ENCODE measurements around the gene MOB3B. TPM values are rescaled to one million over a fixed set of nuclear protein-coding genes. Genes with fewer than 3 reads are reported as not detected.

Gene MOB3B
- polyA plus RNA-seq, 1 of the 3 experiments (the other 2 are of a cell fraction) = 0.90 TPM

- TF ChIP-seq, protein P1, sequence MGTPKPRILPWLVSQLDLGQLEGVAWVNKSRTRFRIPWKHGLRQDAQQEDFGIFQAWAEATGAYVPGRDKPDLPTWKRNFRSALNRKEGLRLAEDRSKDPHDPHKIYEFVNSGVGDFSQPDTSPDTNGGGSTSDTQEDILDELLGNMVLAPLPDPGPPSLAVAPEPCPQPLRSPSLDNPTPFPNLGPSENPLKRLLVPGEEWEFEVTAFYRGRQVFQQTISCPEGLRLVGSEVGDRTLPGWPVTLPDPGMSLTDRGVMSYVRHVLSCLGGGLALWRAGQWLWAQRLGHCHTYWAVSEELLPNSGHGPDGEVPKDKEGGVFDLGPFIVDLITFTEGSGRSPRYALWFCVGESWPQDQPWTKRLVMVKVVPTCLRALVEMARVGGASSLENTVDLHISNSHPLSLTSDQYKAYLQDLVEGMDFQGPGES (IDR thresholded peaks at IDR 0.05; ENCODE audit: low read depth, low read length) = no peak
- TF ChIP-seq, protein P2, sequence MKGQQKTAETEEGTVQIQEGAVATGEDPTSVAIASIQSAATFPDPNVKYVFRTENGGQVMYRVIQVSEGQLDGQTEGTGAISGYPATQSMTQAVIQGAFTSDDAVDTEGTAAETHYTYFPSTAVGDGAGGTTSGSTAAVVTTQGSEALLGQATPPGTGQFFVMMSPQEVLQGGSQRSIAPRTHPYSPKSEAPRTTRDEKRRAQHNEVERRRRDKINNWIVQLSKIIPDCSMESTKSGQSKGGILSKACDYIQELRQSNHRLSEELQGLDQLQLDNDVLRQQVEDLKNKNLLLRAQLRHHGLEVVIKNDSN (IDR thresholded peaks at IDR 0.05; ENCODE audit: borderline replicate concordance, low read depth) = no peak
- TF ChIP-seq CHD2 (IDR thresholded peaks at IDR 0.05; ENCODE audit: low read length, partially characterized antibody) (no peak), EZH2phosphoT487 (IDR thresholded peaks at IDR 0.05; ENCODE audit: borderline replicate concordance, low read depth) (no peak), GATA2 (CRISPR knock-in tag; IDR thresholded peaks at IDR 0.05) (no peak), TCF12 (IDR thresholded peaks at IDR 0.05) (peak; percentile 95), SMC3 (IDR thresholded peaks at IDR 0.05; ENCODE audit: low read depth, low read length) (no peak)
- TF ChIP-seq, protein P3, sequence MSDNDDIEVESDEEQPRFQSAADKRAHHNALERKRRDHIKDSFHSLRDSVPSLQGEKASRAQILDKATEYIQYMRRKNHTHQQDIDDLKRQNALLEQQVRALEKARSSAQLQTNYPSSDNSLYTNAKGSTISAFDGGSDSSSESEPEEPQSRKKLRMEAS (IDR thresholded peaks at IDR 0.05; ENCODE audit: low read depth) = peak; percentile 63; the same call in 1 of the 2 replicates
- TF ChIP-seq, protein P4, sequence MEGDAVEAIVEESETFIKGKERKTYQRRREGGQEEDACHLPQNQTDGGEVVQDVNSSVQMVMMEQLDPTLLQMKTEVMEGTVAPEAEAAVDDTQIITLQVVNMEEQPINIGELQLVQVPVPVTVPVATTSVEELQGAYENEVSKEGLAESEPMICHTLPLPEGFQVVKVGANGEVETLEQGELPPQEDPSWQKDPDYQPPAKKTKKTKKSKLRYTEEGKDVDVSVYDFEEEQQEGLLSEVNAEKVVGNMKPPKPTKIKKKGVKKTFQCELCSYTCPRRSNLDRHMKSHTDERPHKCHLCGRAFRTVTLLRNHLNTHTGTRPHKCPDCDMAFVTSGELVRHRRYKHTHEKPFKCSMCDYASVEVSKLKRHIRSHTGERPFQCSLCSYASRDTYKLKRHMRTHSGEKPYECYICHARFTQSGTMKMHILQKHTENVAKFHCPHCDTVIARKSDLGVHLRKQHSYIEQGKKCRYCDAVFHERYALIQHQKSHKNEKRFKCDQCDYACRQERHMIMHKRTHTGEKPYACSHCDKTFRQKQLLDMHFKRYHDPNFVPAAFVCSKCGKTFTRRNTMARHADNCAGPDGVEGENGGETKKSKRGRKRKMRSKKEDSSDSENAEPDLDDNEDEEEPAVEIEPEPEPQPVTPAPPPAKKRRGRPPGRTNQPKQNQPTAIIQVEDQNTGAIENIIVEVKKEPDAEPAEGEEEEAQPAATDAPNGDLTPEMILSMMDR (IDR thresholded peaks at IDR 0.05) = no peak
These were observed 102.4 kb downstream of the MOB3B start (continued) for GRCh38 chr9:27427272-27427643.

DNA sequence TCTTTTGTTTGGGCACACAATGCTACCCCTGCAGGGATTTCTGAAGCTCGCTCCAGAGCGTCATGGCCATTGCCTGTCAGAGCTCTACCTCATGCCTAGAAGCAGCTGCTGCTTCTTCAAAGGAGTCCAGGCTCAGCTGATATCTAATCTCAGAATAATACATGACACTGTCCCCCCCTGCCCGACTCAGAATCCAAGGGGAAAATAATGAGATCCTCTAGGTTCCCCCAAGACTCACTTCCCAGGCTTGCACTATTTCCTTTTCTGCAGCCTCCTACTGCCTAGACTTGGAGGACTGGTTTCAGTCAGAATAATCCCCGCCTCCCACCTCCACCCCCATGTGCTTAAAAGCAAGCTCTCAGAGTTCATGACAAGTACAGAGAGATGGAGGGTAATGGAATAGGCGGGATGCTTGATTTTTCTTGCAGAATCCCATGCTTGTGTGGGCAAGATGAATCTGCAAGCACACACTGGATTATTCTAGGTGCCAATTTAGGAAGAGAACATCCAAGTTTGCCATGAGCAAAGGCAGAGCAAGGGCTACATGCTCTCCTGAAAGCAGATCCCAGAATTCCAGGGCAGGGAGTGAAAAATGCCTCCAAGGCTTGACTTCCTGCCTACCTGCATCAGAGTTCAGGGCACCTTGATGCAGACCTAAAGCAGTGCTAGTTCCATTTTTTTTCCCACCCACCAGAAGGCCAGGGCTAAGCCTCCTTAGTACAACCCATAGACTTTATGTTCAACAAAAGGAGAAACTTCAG lies 102.9 kb downstream of the MOB3B start:
- no peaks in the 10 kb centered on the region for H3K27me3 ChIP-seq (ENCODE audit: insufficient read depth)
- no peaks in the 10 kb centered on the region for H3K36me3 ChIP-seq (replicated peaks in 1 of 2; ENCODE audit: control insufficient read depth in 1 of 2, insufficient read depth in 2 of 2, low read length in 1 of 2)
- H3K4me1 ChIP-seq (ENCODE audit: control insufficient read depth in 1 of 2, insufficient read depth in 2 of 2, low read depth in 1 of 2, low read length in 1 of 2) = peaks cover 16 to 18% of the 10 kb centered on the region in 2 experiments; a peak in 3 of 4 replicates
- H3K79me2 ChIP-seq (ENCODE audit: insufficient read depth) = no peaks in the 10 kb centered on the region
- H3K9ac ChIP-seq = peak overlapping the region; percentile 9; the same call in 1 of the 2 replicates
- H3F3A ChIP-seq (replicated peaks; ENCODE audit: insufficient read depth) = peaks cover 15% of the 10 kb centered on the region
- H3K27ac ChIP-seq (ENCODE audit: low read depth in 2 of 2, low read length in 1 of 2) = peak overlapping the region; percentile 56 to 71
- H3K9me3 ChIP-seq = no peaks in the 10 kb centered on the region
- no peak for DNase-seq
- no peak overlapping the region for H2AFZ ChIP-seq (ENCODE audit: low read depth)
- H3K4me2 ChIP-seq = peak overlapping the region; percentile 14; the same call in 1 of the 2 replicates
- no peaks in the 10 kb centered on the region for H3K9me2 ChIP-seq
- H3K4me3 ChIP-seq (ENCODE audit: low read depth in 2 of 2, low read length in 1 of 2) = no peak overlapping the region
- H4K20me1 ChIP-seq (ENCODE audit: insufficient read depth) = no peaks in the 10 kb centered on the region
- 84% methylated on average over 5 of the region's 5 CpGs for WGBS (ENCODE audit: low lambda C conversion rate)
- ChIA-PET POLR2A (no interaction called here), CTCF (interaction anchor here (1.1 kb wide), 1 partner anchor 103 kb away, joined by 3 read pairs; the partner anchor contains the start of gene MOB3B)
- TF ChIP-seq EP300 (IDR thresholded peaks at IDR 0.05; ENCODE audit: borderline replicate concordance in 1 of 2, low read depth in 1 of 2, low read length in 1 of 2) (no peak), CHD2 (IDR thresholded peaks at IDR 0.05; ENCODE audit: low read length, partially characterized antibody) (no peak), SIN3A (IDR thresholded peaks at IDR 0.05; ENCODE audit: borderline replicate concordance, low read depth, low read length) (no peak), EZH2phosphoT487 (IDR thresholded peaks at IDR 0.05; ENCODE audit: borderline replicate concordance, low read depth) (no peak), FOXJ3 (CRISPR knock-in tag; IDR thresholded peaks at IDR 0.05) (no peak), NRF1 (IDR thresholded peaks at IDR 0.05; ENCODE audit: low read depth, low read length) (no peak), TCF12 (IDR thresholded peaks at IDR 0.05) (no peak), NFIC (IDR thresholded peaks at IDR 0.05; ENCODE audit: borderline replicate concordance) (no peak), TAF1 (IDR thresholded peaks at IDR 0.05; ENCODE audit: borderline replicate concordance, low read depth, low read length) (no peak), MEF2A (IDR thresholded peaks at IDR 0.05; ENCODE audit: borderline replicate concordance, low read depth) (no peak), RAD21 (IDR thresholded peaks at IDR 0.05; ENCODE audit: low read length) (no peak), ELF1 (IDR thresholded peaks at IDR 0.05) (no peak), RCOR1 (IDR thresholded peaks at IDR 0.05; ENCODE audit: low read length) (no peak), FOSL2 (IDR thresholded peaks at IDR 0.05; ENCODE audit: borderline replicate concordance, low read depth) (no peak), YY1 (IDR thresholded peaks at IDR 0.05; ENCODE audit: low read depth) (no peak)
- TF ChIP-seq, protein P5, sequence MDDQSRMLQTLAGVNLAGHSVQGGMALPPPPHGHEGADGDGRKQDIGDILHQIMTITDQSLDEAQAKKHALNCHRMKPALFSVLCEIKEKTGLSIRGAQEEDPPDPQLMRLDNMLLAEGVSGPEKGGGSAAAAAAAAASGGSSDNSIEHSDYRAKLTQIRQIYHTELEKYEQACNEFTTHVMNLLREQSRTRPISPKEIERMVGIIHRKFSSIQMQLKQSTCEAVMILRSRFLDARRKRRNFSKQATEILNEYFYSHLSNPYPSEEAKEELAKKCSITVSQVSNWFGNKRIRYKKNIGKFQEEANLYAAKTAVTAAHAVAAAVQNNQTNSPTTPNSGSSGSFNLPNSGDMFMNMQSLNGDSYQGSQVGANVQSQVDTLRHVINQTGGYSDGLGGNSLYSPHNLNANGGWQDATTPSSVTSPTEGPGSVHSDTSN (IDR thresholded peaks at IDR 0.05) = no peak
- TF ChIP-seq, protein P2 (IDR thresholded peaks at IDR 0.05; ENCODE audit: borderline replicate concordance, low read depth) = no peak
- TF ChIP-seq, protein P4 (IDR thresholded peaks at IDR 0.05) = no peak
